ENCODE results near the gene ADCY10. TPM values are rescaled to one million over a fixed set of nuclear protein-coding genes. Genes with fewer than 3 reads are reported as not detected.

Gene ADCY10
- total and polyA plus RNA-seq, 2 of the 4 experiments (the other 2 are of a cell fraction): under 0.01 to 0.03 TPM

GRCh38 chr1:167772436-167772835, 141.5 kb downstream of the ADCY10 start:
- no peak overlapping the region for H3K4me2 ChIP-seq (ENCODE audit: low read depth, low read length)
- no peak overlapping the region for H4K8ac ChIP-seq (ENCODE audit: low read depth in 2 of 2, low read length in 2 of 2)
- H4K5ac ChIP-seq (ENCODE audit: low read depth, low read length): no peak overlapping the region
- TF ChIP-seq MAFK (IDR thresholded peaks at IDR 0.05; ENCODE audit: low read depth, low read length): no peak
- H3K14ac ChIP-seq (replicated peaks; ENCODE audit: low read depth, low read length): no peak overlapping the region
- dilution Hi-C loops (cut with HindIII; ENCODE audit: low sequenced_read_pairs, unreplicated experiment) (no loop called here), intact Hi-C loops (cut with micrococcal nuclease) (no loop called here), in situ Hi-C loops (cut with MboI; ENCODE audit: low sequenced_read_pairs) (no loop called here)
- ChIA-PET POLR2A (ENCODE audit: unreplicated experiment) (no interaction called here), CTCF (no interaction called here)
- H3K9me1 ChIP-seq (ENCODE audit: insufficient read depth, low read length): peaks cover 19% of the 10 kb centered on the region
- H2BK5ac ChIP-seq (ENCODE audit: low read depth, low read length, poor library complexity, severe bottlenecking): no peak overlapping the region
- H3K27ac ChIP-seq (ENCODE audit: insufficient read depth, low read length): no peak overlapping the region
- no peak overlapping the region for H3K18ac ChIP-seq (ENCODE audit: low read depth, low read length)
- H2AK5ac ChIP-seq (ENCODE audit: low read depth, low read length): no peak overlapping the region
- DNase-seq (no peak), ATAC-seq (ENCODE audit: low read depth) (no peak)
- peaks cover 31% of the 10 kb centered on the region for H3K36me3 ChIP-seq (ENCODE audit: control insufficient read depth, insufficient read depth, low read length)
- peaks cover 42 to 70% of the 10 kb centered on the region in 2 experiments for H3K79me1 ChIP-seq (ENCODE audit: low read depth in 1 of 2, low read length in 2 of 2)
- no peak overlapping the region for H3K56ac ChIP-seq (ENCODE audit: extremely low read depth, insufficient read depth, low read length)
- no peak overlapping the region for H3K4me3 ChIP-seq (ENCODE audit: insufficient read depth, low read depth, low read length)
- H2BK15ac ChIP-seq (ENCODE audit: low read depth, low read length): no peak overlapping the region
- BruUV-seq (replicated peaks): no TSS peak
- H3K9me3 ChIP-seq (ENCODE audit: control insufficient read depth, insufficient read depth, low read length): no peaks in the 10 kb centered on the region
- H2BK20ac ChIP-seq (ENCODE audit: low read depth, low read length): no peak overlapping the region
- H4K91ac ChIP-seq (ENCODE audit: insufficient read depth, low read depth, low read length): no peak overlapping the region
- H3K9ac ChIP-seq (ENCODE audit: low read depth, low read length): no peak overlapping the region
- no peaks in the 10 kb centered on the region for H3K27me3 ChIP-seq (ENCODE audit: control insufficient read depth, insufficient read depth, low read length)
- peaks cover 35% of the 10 kb centered on the region for H4K20me1 ChIP-seq (ENCODE audit: insufficient read depth, low read length)
- no peak overlapping the region for H3K23ac ChIP-seq (ENCODE audit: low read depth, low read length)
- H3K4ac ChIP-seq (ENCODE audit: low read depth, low read length): no peak overlapping the region
- 80% methylated on average over 1 of the region's 4 CpGs; no CpG with 5 or more reads in 1 of the 2 experiments for WGBS, 2 experiments (ENCODE audit: extremely low coverage in 2 of 2, insufficient read length in 1 of 2)
- no peak overlapping the region for H2AK9ac ChIP-seq (replicated peaks; ENCODE audit: low read depth, low read length, poor library complexity)
- no peak overlapping the region for H2BK120ac ChIP-seq (ENCODE audit: low read depth, low read length)
- no peak overlapping the region for H2AFZ ChIP-seq (replicated peaks; ENCODE audit: low read length, poor library complexity)
- peaks cover 8% of the 10 kb centered on the region for H3K4me1 ChIP-seq (ENCODE audit: control insufficient read depth, insufficient read depth, low read length)

Measured in IMR-90 (cell line).